IMR-90 (cell line): ENCODE results near the gene CXorf49. TPM values are rescaled to one million over a fixed set of nuclear protein-coding genes. Genes with fewer than 3 reads are reported as not detected.
"Not testable (repeated sequence)": the region's sequence is repeated elsewhere in the genome, so short reads cannot be mapped to it uniquely, and the experiment has no call there.

ENCODE experiments used
- ATAC-seq: fragments of 200-7000 bp; cut with Tn5 transposase; 2 replicates; pipeline ENCODE4 v1.9.1; 2020; ENCODE audit warnings: low read depth, mild to moderate bottlenecking, moderate library complexity
- BruUV-seq: library from RNA; stranded (reverse); fragments of 400-500 nt; replicated peaks from 2 replicates; lab custom pipeline; 2021; lab: Mats Ljungman, UMichigan
- CTCF ChIA-PET: fragments of 300-600 bp; formaldehyde crosslinking; extraction: SDS; loops from one replicate; lab custom pipeline; 2021; ENCODE audit warnings: antibody characterized with exemption; lab: Yijun Ruan, JAX
- POLR2A ChIA-PET: fragments of 300-600 bp; sonication (Branson Sonifier 250); formaldehyde crosslinking; loops from one replicate; lab custom pipeline; 2022; ENCODE audit warnings: antibody characterized with exemption; ENCODE audit not compliant: unreplicated experiment; lab: Charles Lee
- DNase-seq: peaks from one replicate; pipeline ENCODE4 v3.0.0; 2013
- H2AFZ ChIP-seq: replicated peaks from 2 replicates; pipeline ENCODE3; 2013; ENCODE audit warnings: low read length, mild to moderate bottlenecking; ENCODE audit not compliant: poor library complexity
- H2AK5ac ChIP-seq: 2 replicates; pipeline ENCODE4 v1.6.1; 2013; ENCODE audit warnings: low read depth, low read length, inconsistent platforms
- H2AK9ac ChIP-seq: replicated peaks from 2 replicates; pipeline ENCODE3; 2013; ENCODE audit warnings: mild to moderate bottlenecking, low read depth, low read length, moderate library complexity; ENCODE audit not compliant: poor library complexity
- H2BK120ac ChIP-seq: 2 replicates; pipeline ENCODE4 v1.6.1; 2013; ENCODE audit warnings: low read depth, low read length, inconsistent platforms
- H2BK15ac ChIP-seq: 3 replicates; pipeline ENCODE4 v1.6.1; 2013; ENCODE audit warnings: low read depth, low read length, inconsistent platforms
- H2BK20ac ChIP-seq: 2 replicates; pipeline ENCODE4 v1.6.1; 2013; ENCODE audit warnings: low read depth, mild to moderate bottlenecking, inconsistent platforms, low read length, moderate library complexity
- H2BK5ac ChIP-seq: 2 replicates; pipeline ENCODE4 v1.6.1; 2013; ENCODE audit warnings: mild to moderate bottlenecking, low read depth, low read length, inconsistent platforms; ENCODE audit not compliant: poor library complexity, severe bottlenecking
- H3K14ac ChIP-seq: replicated peaks from 2 replicates; pipeline ENCODE4 v1.6.1; 2013; ENCODE audit warnings: low read depth, low read length, inconsistent platforms
- H3K18ac ChIP-seq: 2 replicates; pipeline ENCODE4 v1.6.1; 2013; ENCODE audit warnings: low read depth, low read length, control low read depth
- H3K23ac ChIP-seq: 2 replicates; pipeline ENCODE4 v1.6.1; 2013; ENCODE audit warnings: low read depth, low read length, inconsistent platforms
- H3K27ac ChIP-seq: 2 replicates; pipeline ENCODE4 v1.5.1; 2013; ENCODE audit warnings: mild to moderate bottlenecking, control low read depth, low read length; ENCODE audit not compliant: insufficient read depth
- H3K27me3 ChIP-seq: 2 replicates; pipeline ENCODE4 v1.6.1; 2013; ENCODE audit warnings: low read length; ENCODE audit not compliant: control insufficient read depth, insufficient read depth
- H3K36me3 ChIP-seq: 2 replicates; pipeline ENCODE4 v1.6.1; 2013; ENCODE audit warnings: low read length, mixed read lengths; ENCODE audit not compliant: control insufficient read depth, insufficient read depth
- H3K4ac ChIP-seq: 2 replicates; pipeline ENCODE4 v1.6.1; 2013; ENCODE audit warnings: low read depth, low read length, inconsistent platforms
- H3K4me1 ChIP-seq: 2 replicates; pipeline ENCODE4 v1.6.1; 2013; ENCODE audit warnings: low read length, mixed read lengths; ENCODE audit not compliant: control insufficient read depth, insufficient read depth
- H3K4me2 ChIP-seq: 2 replicates; pipeline ENCODE4 v1.6.1; 2013; ENCODE audit warnings: low read depth, mild to moderate bottlenecking, control low read depth, low read length, moderate library complexity
- H3K4me3 ChIP-seq: 2 replicates; pipeline ENCODE4 v1.5.1; 2013; ENCODE audit warnings: low read depth, mild to moderate bottlenecking, control low read depth, low read length, moderate library complexity; ENCODE audit not compliant: insufficient read depth
- H3K56ac ChIP-seq: 2 replicates; pipeline ENCODE4 v1.6.1; 2013; ENCODE audit warnings: low read length, inconsistent platforms; ENCODE audit not compliant: insufficient read depth; ENCODE audit errors: extremely low read depth
- H3K79me1 ChIP-seq, 2 experiments: 2 replicates each; pipeline ENCODE4 v1.6.1; 2013; ENCODE audit warnings: low read length in 2 of 2, inconsistent platforms in 1 of 2, low read depth in 1 of 2
- H3K9ac ChIP-seq: 2 replicates; pipeline ENCODE4 v1.6.1; 2013; ENCODE audit warnings: low read depth, low read length, control low read depth
- H3K9me1 ChIP-seq: 2 replicates; pipeline ENCODE4 v1.6.1; 2013; ENCODE audit warnings: low read length, inconsistent platforms; ENCODE audit not compliant: insufficient read depth
- H3K9me3 ChIP-seq: 2 replicates; pipeline ENCODE4 v1.6.1; 2013; ENCODE audit warnings: low read length; ENCODE audit not compliant: control insufficient read depth, insufficient read depth
- H4K20me1 ChIP-seq: 2 replicates; pipeline ENCODE4 v1.6.1; 2013; ENCODE audit warnings: low read length, inconsistent platforms; ENCODE audit not compliant: insufficient read depth
- H4K5ac ChIP-seq: 2 replicates; pipeline ENCODE4 v1.6.1; 2013; ENCODE audit warnings: mild to moderate bottlenecking, low read depth, low read length, control low read depth
- H4K8ac ChIP-seq, 2 experiments: 2 replicates each; pipeline ENCODE4 v1.6.1; 2013; ENCODE audit warnings: low read depth in 2 of 2, low read length in 2 of 2, control low read depth in 1 of 2, inconsistent platforms in 1 of 2
- H4K91ac ChIP-seq: 2 replicates; pipeline ENCODE4 v1.6.1; 2013; ENCODE audit warnings: low read depth, low read length, inconsistent platforms; ENCODE audit not compliant: insufficient read depth
- WGBS, 2 experiments: methylation state at CpG; one replicate each; pipeline versions ENCODE4 v1.1.5 to v1.1.7; 2013; ENCODE audit warnings: missing lambda C conversion rate in 2 of 2; ENCODE audit not compliant: insufficient read length in 1 of 2; ENCODE audit errors: extremely low coverage in 2 of 2; 5-methylcytosine and 5-hydroxymethylcytosine counted together
- dilution Hi-C: fragments of 300-500 bp; cut with HindIII; formaldehyde crosslinking; loops from one replicate; pipeline ENCODE4 v1.14.3; 2018; ENCODE audit warnings: low sequenced_read_pairs; ENCODE audit not compliant: unreplicated experiment
- in situ Hi-C: fragments of 300-500 bp; cut with MboI; formaldehyde crosslinking; loops from 3 replicates; pipeline ENCODE4 v1.14.3; 2019; ENCODE audit warnings: low sequenced_read_pairs, inconsistent platforms, mixed read lengths
- intact Hi-C: fragments of 100-400 bp; cut with micrococcal nuclease; formaldehyde crosslinking; loops from 2 replicates; pipeline ENCODE4 v1.10.0; 2022
- polyA plus RNA-seq, 3 experiments: library from polyadenylated mRNA; depleted of rRNA; stranded (reverse); fragments of >200 nt; gene quantifications; 2 replicates each; pipeline ENCODE4 v1.2.3, GENCODE V29; 2012; ENCODE audit warnings: low replicate concordance in 1 of 3
- total RNA-seq: library from RNA; depleted of rRNA; stranded (reverse); fragments of >200 nt; gene quantifications from 2 replicates; pipeline ENCODE4 v1.2.3, GENCODE V29; 2012

The CXorf49 gene
- total and polyA plus RNA-seq, 2 of the 4 experiments (the other 2 are of a cell fraction) = not detected

- H3K27ac ChIP-seq, ATAC-seq, H3K4me3 ChIP-seq, H2BK20ac ChIP-seq, H3K56ac ChIP-seq, intact Hi-C loops, H3K4me1 ChIP-seq, H2AK5ac ChIP-seq, H3K9me1 ChIP-seq, H3K9ac ChIP-seq, H2BK5ac ChIP-seq, H4K20me1 ChIP-seq, dilution Hi-C loops, CTCF ChIA-PET, H3K36me3 ChIP-seq, H2AFZ ChIP-seq, H3K18ac ChIP-seq, H2BK120ac ChIP-seq, H4K91ac ChIP-seq, H2BK15ac ChIP-seq, H3K4ac ChIP-seq, H3K23ac ChIP-seq, H3K9me3 ChIP-seq, H3K14ac ChIP-seq, H2AK9ac ChIP-seq, POLR2A ChIA-PET, H3K79me1 ChIP-seq, DNase-seq, BruUV-seq, H4K5ac ChIP-seq, H3K27me3 ChIP-seq, H4K8ac ChIP-seq, H3K4me2 ChIP-seq, in situ Hi-C loops: not testable (repeated sequence)
- no CpG with 5 or more reads among the region's 17 CpGs for WGBS, 2 experiments
These were observed 20.4 kb downstream of the CXorf49 start for GRCh38 chrX:71697466-71698298.

GRCh38 chrX:71696641-71697465, 21.2 kb downstream of the CXorf49 start:
- H3K14ac ChIP-seq, H4K20me1 ChIP-seq, H3K27me3 ChIP-seq, POLR2A ChIA-PET, H2BK15ac ChIP-seq, H3K4me2 ChIP-seq, H3K79me1 ChIP-seq, H4K5ac ChIP-seq, H2BK5ac ChIP-seq, CTCF ChIA-PET, H3K9ac ChIP-seq, H3K9me1 ChIP-seq, intact Hi-C loops, in situ Hi-C loops, H3K56ac ChIP-seq, H2AK5ac ChIP-seq, H3K4ac ChIP-seq, DNase-seq, H3K4me1 ChIP-seq, H3K27ac ChIP-seq, H3K23ac ChIP-seq, H2BK20ac ChIP-seq, H3K18ac ChIP-seq, H4K8ac ChIP-seq, H2AFZ ChIP-seq, dilution Hi-C loops, H3K9me3 ChIP-seq, BruUV-seq, H2BK120ac ChIP-seq, H4K91ac ChIP-seq, H3K36me3 ChIP-seq, H3K4me3 ChIP-seq, ATAC-seq, H2AK9ac ChIP-seq: not testable (repeated sequence)
- no CpG with 5 or more reads among the region's 24 CpGs for WGBS, 2 experiments
